WTC11 (cell line): ENCODE measurements around the gene NDE1. TPM values are rescaled to one million over a fixed set of nuclear protein-coding genes. Genes with fewer than 3 reads are reported as not detected.

Experiments used
- ATAC-seq: fragments of 200-7000 bp; cut with Tn5 transposase; 2 replicates; pipeline ENCODE4 v1.10.0; 2021; ENCODE audit warnings: mild to moderate bottlenecking, moderate library complexity
- CTCF ChIA-PET: fragments of 300-600 bp; sonication (Branson Sonifier 250); formaldehyde crosslinking; loops from one replicate; lab custom pipeline; 2021; ENCODE audit warnings: antibody characterized with exemption; lab: Charles Lee
- POLR2A ChIA-PET: fragments of 350-600 bp; sonication (Branson Sonifier 250); formaldehyde crosslinking; loops from one replicate; lab custom pipeline; 2021; ENCODE audit warnings: antibody characterized with exemption; lab: Charles Lee
- DNase-seq: peaks from one replicate; pipeline ENCODE4 v3.0.0; 2021; ENCODE audit warnings: low spot score
- H3K27ac Mint-ChIP-seq: 2 replicates; pipeline ENCODE4 v1.8.0; 2021; ENCODE audit warnings: mixed read lengths
- H3K27me3 Mint-ChIP-seq: 2 replicates; pipeline ENCODE4 v1.8.0; 2021; ENCODE audit warnings: low read depth, mild to moderate bottlenecking, moderate library complexity, mixed read lengths
- H3K36me3 Mint-ChIP-seq: 2 replicates; pipeline ENCODE4 v1.8.0; 2021; ENCODE audit warnings: mixed read lengths
- H3K4me1 Mint-ChIP-seq: 2 replicates; pipeline ENCODE4 v1.8.0; 2022; ENCODE audit warnings: mixed read lengths
- H3K4me3 Mint-ChIP-seq: 2 replicates; pipeline ENCODE4 v1.8.0; 2021; ENCODE audit warnings: mild to moderate bottlenecking, moderate library complexity, mixed read lengths
- H3K9me3 Mint-ChIP-seq: 2 replicates; pipeline ENCODE4 v1.8.0; 2021; ENCODE audit warnings: mixed read lengths
- AFF4 ChIP-seq: sonication (generic); formaldehyde crosslinking; IDR thresholded peaks from 2 replicates; pipeline ENCODE4 v1.8.1; 2023; ENCODE audit warnings: mild to moderate bottlenecking, missing genetic modification reagents, borderline replicate concordance
- CREM ChIP-seq: sonication (generic); formaldehyde crosslinking; IDR thresholded peaks from 2 replicates; pipeline ENCODE4 v1.8.1; 2022; ENCODE audit warnings: mild to moderate bottlenecking, missing genetic modification reagents, moderate library complexity
- FOXP4 ChIP-seq: sonication (generic); formaldehyde crosslinking; IDR thresholded peaks from 2 replicates; pipeline ENCODE4 v1.8.0; 2022; ENCODE audit warnings: mild to moderate bottlenecking, missing genetic modification reagents
- IRF1 ChIP-seq: sonication (generic); formaldehyde crosslinking; IDR thresholded peaks from 2 replicates; pipeline ENCODE4 v1.8.0; 2023; ENCODE audit warnings: missing genetic modification reagents
- JUN ChIP-seq: sonication (generic); formaldehyde crosslinking; IDR thresholded peaks from 2 replicates; pipeline ENCODE4 v1.8.0; 2023; ENCODE audit warnings: mild to moderate bottlenecking, missing genetic modification reagents
- RELA ChIP-seq: sonication (generic); formaldehyde crosslinking; IDR thresholded peaks from 2 replicates; pipeline ENCODE4 v1.8.1; 2022; ENCODE audit warnings: missing genetic modification reagents, mild to moderate bottlenecking, borderline replicate concordance
- SMAD4 ChIP-seq: sonication (generic); formaldehyde crosslinking; IDR thresholded peaks from 2 replicates; pipeline ENCODE4 v1.8.0; 2022; ENCODE audit warnings: mild to moderate bottlenecking, missing genetic modification reagents
- TEAD1 ChIP-seq: sonication (generic); formaldehyde crosslinking; IDR thresholded peaks from 2 replicates; pipeline ENCODE4 v1.8.0; 2022; ENCODE audit warnings: mild to moderate bottlenecking, missing genetic modification reagents
- ZMAT4 ChIP-seq: fragments of 250-450 bp; sonication (Bioruptor Pico); IDR thresholded peaks from 2 replicates; pipeline ENCODE4 v1.9.0; 2021; ENCODE audit warnings: mild to moderate bottlenecking
- ZNF121 ChIP-seq: sonication (generic); formaldehyde crosslinking; IDR thresholded peaks from 2 replicates; pipeline ENCODE4 v1.8.0; 2023; ENCODE audit warnings: missing genetic modification reagents
- ZNF396 ChIP-seq: fragments of 250-450 bp; sonication (Bioruptor Pico); IDR thresholded peaks from 2 replicates; pipeline ENCODE4 v1.8.0; 2021; ENCODE audit warnings: mild to moderate bottlenecking, moderate library complexity, borderline replicate concordance
- ZNF512 ChIP-seq: sonication (generic); formaldehyde crosslinking; IDR thresholded peaks from 2 replicates; pipeline ENCODE4 v1.8.1; 2022; ENCODE audit warnings: missing genetic modification reagents, borderline replicate concordance
- ZNF532 ChIP-seq: fragments of 250-450 bp; sonication (Bioruptor Pico); IDR thresholded peaks from 2 replicates; pipeline ENCODE4 v1.9.0; 2021; ENCODE audit warnings: mild to moderate bottlenecking, borderline replicate concordance
- total RNA-seq: library from RNA; stranded (reverse); gene quantifications from 3 replicates; pipeline ENCODE4 v1.2.3, GENCODE V29; 2021

NDE1 gene
- total RNA-seq, 1 experiment from 2014 or later, result 39.4 TPM

- TF ChIP-seq AFF4 (CRISPR knock-in tag), result no peak
- no peak for TF ChIP-seq ZNF532 (CRISPR knock-in tag)
- TF ChIP-seq ZNF396 (CRISPR knock-in tag), result no peak
- TF ChIP-seq ZNF121 (CRISPR knock-in tag), result no peak
- TF ChIP-seq RELA (CRISPR knock-in tag), result no peak
- no peak for TF ChIP-seq TEAD1 (CRISPR knock-in tag)
- no peak for TF ChIP-seq ZMAT4 (CRISPR knock-in tag)
Observed at GRCh38 chr16:15743657-15744056, 93.6 kb downstream of the NDE1 start (continued).

- Mint-ChIP-seq H3K36me3 (no peaks in the 10 kb centered on the region), H3K9me3 (0 out of 2 replicates have a peak, but pooled peaks cover 2% of the 10 kb centered on the region), H3K27me3 (no peaks in the 10 kb centered on the region), H3K4me1 (peaks cover 4% of the 10 kb centered on the region)
- TF ChIP-seq TEAD1 (CRISPR knock-in tag) (no peak), IRF1 (no peak), JUN (CRISPR knock-in tag) (no peak), CREM (CRISPR knock-in tag) (no peak), ZNF512 (CRISPR knock-in tag) (no peak), FOXP4 (CRISPR knock-in tag) (no peak), SMAD4 (CRISPR knock-in tag) (no peak)
- TF ChIP-seq, all 79 proteins: peak for 0
- ATAC-seq, result no peak
- Mint-ChIP-seq H3K27ac (no peak overlapping the region), H3K4me3 (no peak overlapping the region)
- no peak for DNase-seq
- ChIA-PET CTCF (interaction anchor here (2.0 kb wide), 1 partner anchor 75 kb away, joined by 4 read pairs; no protein-coding TSS in a partner anchor), POLR2A (no interaction called here)
Observed at GRCh38 chr16:15746332-15746731, 96.3 kb downstream of the NDE1 start.
